Spleen (tissue), 7 donors: Measurements from ENCODE around the gene PITPNM2.

Source experiments
- POLR2A ChIP-seq, 3 donors: fragments of 450-650 bp; IDR thresholded peaks; one replicate each; pipeline ENCODE4 v1.5.1; 2017; ENCODE audit warnings: antibody characterized with exemption in 3 of 3, mild to moderate bottlenecking in 1 of 3
- TF ChIP-seq, protein P1 (sequence below), 11 experiments: fragments of 200-600 bp in 7 of 11; fragments of 450-650 bp in 4 of 11; sonication (generic) in 4 of 11; IDR thresholded peaks in 8 of 11; conservative IDR thresholded peaks in 3 of 11; 1 replicate in 7 of 11; 2 replicates in 4 of 11; pipeline versions ENCODE4 v1.4.0 to v1.8.0; 2016 to 2021; ENCODE audit warnings: antibody characterized with exemption in 11 of 11, inconsistent platforms in 4 of 11, mild to moderate bottlenecking in 1 of 11
- donor health status: DM: no; HTN: no; CAD: no; lungs with moderate emphysema.
- donor health status: DM: no; HTN: no; CAD: no.
- donor health status: DM: no; HTN: no; CAD: no.

DNA sequence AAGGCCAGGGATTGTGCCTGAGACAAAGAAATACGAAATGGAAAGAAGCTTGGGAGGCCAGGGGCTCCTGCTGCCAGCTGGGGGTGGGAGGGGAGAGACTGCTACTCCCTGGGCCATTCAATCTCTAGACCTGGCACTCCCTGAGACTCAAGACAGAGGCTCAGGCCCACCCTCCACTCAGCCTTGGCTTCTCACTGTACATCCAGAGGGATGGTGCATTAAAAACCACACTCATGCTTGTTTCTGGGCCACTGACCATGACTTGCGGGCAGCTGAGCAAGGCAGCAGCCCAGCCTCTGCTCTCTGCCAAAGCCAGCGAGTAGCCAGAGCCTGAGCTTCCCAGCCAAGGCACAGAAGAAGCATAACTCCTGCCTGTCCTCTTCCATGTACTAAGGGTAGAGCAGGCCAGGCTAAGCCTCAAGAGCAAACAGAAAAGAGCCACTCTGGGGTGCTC is 41.5 kb downstream of the PITPNM2 start:
- TF ChIP-seq, protein P1, sequence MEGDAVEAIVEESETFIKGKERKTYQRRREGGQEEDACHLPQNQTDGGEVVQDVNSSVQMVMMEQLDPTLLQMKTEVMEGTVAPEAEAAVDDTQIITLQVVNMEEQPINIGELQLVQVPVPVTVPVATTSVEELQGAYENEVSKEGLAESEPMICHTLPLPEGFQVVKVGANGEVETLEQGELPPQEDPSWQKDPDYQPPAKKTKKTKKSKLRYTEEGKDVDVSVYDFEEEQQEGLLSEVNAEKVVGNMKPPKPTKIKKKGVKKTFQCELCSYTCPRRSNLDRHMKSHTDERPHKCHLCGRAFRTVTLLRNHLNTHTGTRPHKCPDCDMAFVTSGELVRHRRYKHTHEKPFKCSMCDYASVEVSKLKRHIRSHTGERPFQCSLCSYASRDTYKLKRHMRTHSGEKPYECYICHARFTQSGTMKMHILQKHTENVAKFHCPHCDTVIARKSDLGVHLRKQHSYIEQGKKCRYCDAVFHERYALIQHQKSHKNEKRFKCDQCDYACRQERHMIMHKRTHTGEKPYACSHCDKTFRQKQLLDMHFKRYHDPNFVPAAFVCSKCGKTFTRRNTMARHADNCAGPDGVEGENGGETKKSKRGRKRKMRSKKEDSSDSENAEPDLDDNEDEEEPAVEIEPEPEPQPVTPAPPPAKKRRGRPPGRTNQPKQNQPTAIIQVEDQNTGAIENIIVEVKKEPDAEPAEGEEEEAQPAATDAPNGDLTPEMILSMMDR (IDR thresholded peaks at IDR 0.05 in 8 of 11, conservative IDR thresholded peaks at IDR 0.05 in 3 of 11) = no peak
- TF ChIP-seq POLR2A (IDR thresholded peaks at IDR 0.05) = no peak
